SK-N-SH treated with all-trans-retinoic acid at 6 μM for 48 hours (cell line): ENCODE results near the gene C15orf61.

ENCODE experiments used
- ATAC-seq: fragments of 200-7000 bp; cut with Tn5 transposase; 3 replicates; pipeline ENCODE4 v1.9.1; 2020; ENCODE audit warnings: mild to moderate bottlenecking, moderate library complexity
- BACH2 ChIP-seq: fragments of 250-450 bp; sonication (Bioruptor Pico); IDR thresholded peaks from 2 replicates; pipeline ENCODE4 v1.9.0; 2021; ENCODE audit warnings: mild to moderate bottlenecking, borderline replicate concordance
- CREB5 ChIP-seq: fragments of 250-450 bp; sonication (Bioruptor Pico); IDR thresholded peaks from 2 replicates; pipeline ENCODE4 v1.5.1; 2020; ENCODE audit warnings: low read depth, mild to moderate bottlenecking, moderate library complexity
- CSDC2 ChIP-seq: fragments of 250-450 bp; sonication (Bioruptor Pico); IDR thresholded peaks from 2 replicates; pipeline ENCODE4 v1.5.0; 2020; ENCODE audit warnings: mild to moderate bottlenecking, moderate library complexity
- CSRNP3 ChIP-seq: fragments of 250-450 bp; sonication (Bioruptor Pico); IDR thresholded peaks from 2 replicates; pipeline ENCODE4 v1.5.1; 2021; ENCODE audit warnings: mild to moderate bottlenecking, moderate library complexity
- ESRRG ChIP-seq: fragments of 250-450 bp; sonication (Bioruptor Pico); IDR thresholded peaks from 2 replicates; pipeline ENCODE4 v1.6.1; 2021; ENCODE audit warnings: mild to moderate bottlenecking
- GLIS3 ChIP-seq: fragments of 250-450 bp; sonication (Bioruptor Pico); IDR thresholded peaks from 2 replicates; pipeline ENCODE4 v1.5.0; 2020; ENCODE audit warnings: mild to moderate bottlenecking, moderate library complexity
- OSR1 ChIP-seq: fragments of 250-450 bp; sonication (Bioruptor Pico); IDR thresholded peaks from 2 replicates; pipeline ENCODE4 v1.8.0; 2022; ENCODE audit warnings: moderate library complexity, mild to moderate bottlenecking, inconsistent platforms
- PATZ1 ChIP-seq: fragments of 250-450 bp; sonication (Bioruptor Pico); IDR thresholded peaks from 2 replicates; pipeline ENCODE4 v1.8.0; 2020; ENCODE audit warnings: mild to moderate bottlenecking, moderate library complexity, borderline replicate concordance
- PPARA ChIP-seq: fragments of 250-450 bp; sonication (Bioruptor Pico); IDR thresholded peaks from 2 replicates; pipeline ENCODE4 v1.5.0; 2020; ENCODE audit warnings: mild to moderate bottlenecking, borderline replicate concordance
- RARB ChIP-seq: fragments of 250-450 bp; sonication (Bioruptor Pico); IDR thresholded peaks from 2 replicates; pipeline ENCODE4 v1.8.0; 2021; ENCODE audit warnings: mild to moderate bottlenecking, moderate library complexity
- SNAI2 ChIP-seq: fragments of 250-450 bp; sonication (Bioruptor Pico); IDR thresholded peaks from 2 replicates; pipeline ENCODE4 v1.5.0; 2020; ENCODE audit warnings: mild to moderate bottlenecking, moderate library complexity
- TCF4 ChIP-seq: fragments of 250-450 bp; sonication (Bioruptor Pico); IDR thresholded peaks from 2 replicates; pipeline ENCODE4 v1.8.0; 2021; ENCODE audit warnings: mild to moderate bottlenecking, moderate library complexity, borderline replicate concordance
- TOX ChIP-seq: fragments of 250-450 bp; sonication (Bioruptor Pico); IDR thresholded peaks from 2 replicates; pipeline ENCODE4 v1.8.0; 2021; ENCODE audit warnings: mild to moderate bottlenecking, moderate library complexity, borderline replicate concordance
- TSHZ2 ChIP-seq: fragments of 250-450 bp; sonication (Bioruptor Pico); IDR thresholded peaks from 2 replicates; pipeline ENCODE4 v1.5.0; 2020; ENCODE audit warnings: mild to moderate bottlenecking, moderate library complexity
- ZC3H10 ChIP-seq: fragments of 250-450 bp; sonication (Bioruptor Pico); IDR thresholded peaks from 2 replicates; pipeline ENCODE4 v1.5.1; 2021; ENCODE audit warnings: mild to moderate bottlenecking, moderate library complexity
- ZFP3 ChIP-seq: fragments of 250-450 bp; sonication (Bioruptor Pico); IDR thresholded peaks from 2 replicates; pipeline ENCODE4 v1.5.0; 2020; ENCODE audit warnings: mild to moderate bottlenecking, moderate library complexity
- ZFP30 ChIP-seq: fragments of 450-650 bp; formaldehyde crosslinking; IDR thresholded peaks from 2 replicates; pipeline ENCODE4 v1.5.0; 2022; ENCODE audit warnings: mild to moderate bottlenecking, moderate library complexity
- ZNF565 ChIP-seq: fragments of 450-650 bp; formaldehyde crosslinking; conservative IDR thresholded peaks from 2 replicates; pipeline ENCODE4 v1.5.0; 2020; ENCODE audit warnings: low read depth, mild to moderate bottlenecking, moderate library complexity
- ZNF8 ChIP-seq: fragments of 450-650 bp; formaldehyde crosslinking; IDR thresholded peaks from 2 replicates; pipeline ENCODE4 v1.5.0; 2020; ENCODE audit warnings: mild to moderate bottlenecking, moderate library complexity

The C15orf61 gene

GRCh38 chr15:67563092-67563491 lies 42.2 kb downstream of the C15orf61 start:
- ATAC-seq = no peak
- no peak for TF ChIP-seq CSRNP3 (CRISPR knock-in tag)
- TF ChIP-seq CREB5 (CRISPR knock-in tag) = no peak
- TF ChIP-seq ZNF8 (CRISPR knock-in tag) = no peak
- TF ChIP-seq GLIS3 (CRISPR knock-in tag) = no peak
- TF ChIP-seq, all 23 proteins: peak for 0

GRCh38 chr15:67564021-67564967 lies 43.4 kb downstream of the C15orf61 start:
- ATAC-seq = no peak
- no peak for TF ChIP-seq ZNF8 (CRISPR knock-in tag)
- no peak for TF ChIP-seq ZNF565 (CRISPR knock-in tag)
- TF ChIP-seq PATZ1 (CRISPR knock-in tag) = no peak
- no peak for TF ChIP-seq ESRRG (CRISPR knock-in tag)
- TF ChIP-seq ZC3H10 (CRISPR knock-in tag) = no peak
- TF ChIP-seq ZFP3 (CRISPR knock-in tag) = no peak
- TF ChIP-seq TOX (CRISPR knock-in tag) = no peak
- TF ChIP-seq OSR1 (CRISPR knock-in tag) = no peak
- no peak for TF ChIP-seq SNAI2 (CRISPR knock-in tag)
- no peak for TF ChIP-seq RARB (CRISPR knock-in tag)
- TF ChIP-seq GLIS3 (CRISPR knock-in tag) = no peak

- ATAC-seq = no peak
- TF ChIP-seq BACH2 (no peak), CSDC2 (CRISPR knock-in tag) (no peak), TSHZ2 (CRISPR knock-in tag) (no peak)
Measured at GRCh38 chr15:67564968-67565345, 44.0 kb downstream of the C15orf61 start.

GRCh38 chr15:67569668-67570067 lies 48.7 kb downstream of the C15orf61 start:
- no peak for TF ChIP-seq CSDC2 (CRISPR knock-in tag)
- no peak for TF ChIP-seq PPARA (CRISPR knock-in tag)
- no peak for TF ChIP-seq TOX (CRISPR knock-in tag)
- no peak for ATAC-seq

GRCh38 chr15:67570875-67571647 lies 50.1 kb downstream of the C15orf61 start:
- no peak for ATAC-seq
- TF ChIP-seq ESRRG (CRISPR knock-in tag) = no peak
- no peak for TF ChIP-seq BACH2
- TF ChIP-seq RARB (CRISPR knock-in tag) = no peak
- TF ChIP-seq TCF4 (CRISPR knock-in tag) = no peak
- no peak for TF ChIP-seq TOX (CRISPR knock-in tag)
- no peak for TF ChIP-seq PATZ1 (CRISPR knock-in tag)
- TF ChIP-seq GLIS3 (CRISPR knock-in tag) = no peak
- TF ChIP-seq ZNF565 (CRISPR knock-in tag) = no peak
- no peak for TF ChIP-seq ZFP3 (CRISPR knock-in tag)
- TF ChIP-seq CSRNP3 (CRISPR knock-in tag) = no peak
- TF ChIP-seq ZFP30 (CRISPR knock-in tag) = no peak
